Astrocyte of the cerebellum (primary cell): ENCODE measurements around the gene ZNF773.

ENCODE experiments used
- DNase-seq: peaks from one replicate; pipeline ENCODE4 v3.0.0-alpha.2; 2011; ENCODE audit warnings: low read depth
- H3K4me3 ChIP-seq: 2 replicates; pipeline ENCODE4 v1.5.1; 2011; ENCODE audit warnings: mild to moderate bottlenecking, low read depth, low read length, moderate library complexity
- CTCF ChIP-seq: IDR thresholded peaks from 2 replicates; pipeline ENCODE4 v1.5.1; 2012; ENCODE audit warnings: low read length, low read depth, moderate library complexity, mild to moderate bottlenecking; ENCODE audit errors: missing control alignments
- in situ Hi-C: cut with HindIII; loops from 2 replicates; pipeline ENCODE4 v1.10.0; 2017; ENCODE audit warnings: low sequenced_read_pairs

The ZNF773 gene

DNA sequence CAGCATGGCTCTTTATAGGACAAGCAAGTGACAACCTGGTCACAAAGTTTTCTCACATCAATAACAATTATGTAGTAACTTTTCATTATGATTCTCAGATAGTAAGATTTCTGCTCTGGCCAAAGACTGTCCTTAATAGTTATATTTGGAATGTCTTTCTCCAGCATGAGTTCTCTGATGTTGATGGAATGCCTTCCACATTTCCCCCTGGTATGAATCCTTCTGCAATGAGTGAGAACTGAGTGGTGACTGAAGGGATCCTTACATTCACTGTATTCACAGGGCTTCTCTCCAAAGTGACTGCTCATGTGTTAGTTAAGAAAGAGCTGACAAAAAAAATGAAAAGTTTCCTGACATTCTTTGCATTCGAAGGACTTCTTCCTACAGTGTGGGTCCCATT is 46.8 kb downstream of the ZNF773 start:
- in situ Hi-C loops: no loop called here
- no peak overlapping the region for H3K4me3 ChIP-seq
- DNase-seq: no peak
- no peak for TF ChIP-seq CTCF

DNA sequence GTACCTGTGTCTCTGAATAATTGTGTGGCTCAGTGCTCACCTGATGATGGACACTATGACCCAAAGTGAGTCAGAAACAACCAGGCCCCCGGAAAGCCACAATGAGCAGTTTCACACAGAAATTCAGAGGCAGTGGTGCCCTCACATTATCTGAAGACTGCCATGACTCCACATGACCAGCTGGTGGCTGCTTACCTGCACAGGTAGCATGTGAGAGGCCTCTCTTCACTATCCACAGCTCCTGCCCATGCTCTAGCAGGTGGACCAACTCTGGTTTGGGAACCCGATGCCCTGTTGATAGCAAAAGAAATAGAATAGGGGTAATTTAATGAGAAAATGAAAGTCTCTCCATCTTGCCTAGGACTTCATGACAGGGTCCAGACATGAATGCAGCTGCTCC is 52.7 kb downstream of the ZNF773 start:
- in situ Hi-C loops: no loop called here
- TF ChIP-seq CTCF: no peak
- no peak overlapping the region for H3K4me3 ChIP-seq
- no peak for DNase-seq

DNA sequence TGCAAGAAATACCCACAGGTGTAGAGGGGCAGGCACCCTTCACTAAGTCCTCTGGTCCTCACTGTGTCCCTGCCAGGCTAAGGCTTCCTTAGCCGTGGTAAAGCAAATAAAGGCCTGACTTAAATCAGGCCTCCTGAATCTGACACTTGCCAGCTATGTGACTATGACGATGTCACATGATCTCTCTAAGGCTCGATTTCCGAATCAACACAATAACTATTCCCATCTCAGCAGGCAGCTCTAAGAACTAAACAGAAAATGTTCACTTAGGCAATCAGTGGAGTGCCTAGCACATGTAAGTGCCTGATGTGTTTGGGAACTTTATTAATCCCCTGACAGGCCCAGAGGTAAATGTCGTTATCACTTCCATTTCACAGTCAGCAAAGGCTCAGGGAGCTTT is 57.9 kb downstream of the ZNF773 start:
- no peak for TF ChIP-seq CTCF
- DNase-seq: no peak
- no peak overlapping the region for H3K4me3 ChIP-seq
- in situ Hi-C loops: no loop called here
